ENCODE measurements around the gene DENND1A.
A peak's percentile ranks its signal among the peaks of the same experiment; 100 is the strongest.

DENND1A gene

GRCh38 chr9:123727332-123727731, 202.6 kb downstream of the DENND1A start:
- peak; percentile 41 for DNase-seq (ENCODE audit: low read depth)
- TF ChIP-seq CTCF (conservative IDR thresholded peaks at IDR 0.05; ENCODE audit: control insufficient read depth, insufficient read depth, low read depth, low read length): no peak
- no peak overlapping the region for H3K4me3 ChIP-seq (ENCODE audit: control insufficient read depth, low read depth, low read length)

DNA sequence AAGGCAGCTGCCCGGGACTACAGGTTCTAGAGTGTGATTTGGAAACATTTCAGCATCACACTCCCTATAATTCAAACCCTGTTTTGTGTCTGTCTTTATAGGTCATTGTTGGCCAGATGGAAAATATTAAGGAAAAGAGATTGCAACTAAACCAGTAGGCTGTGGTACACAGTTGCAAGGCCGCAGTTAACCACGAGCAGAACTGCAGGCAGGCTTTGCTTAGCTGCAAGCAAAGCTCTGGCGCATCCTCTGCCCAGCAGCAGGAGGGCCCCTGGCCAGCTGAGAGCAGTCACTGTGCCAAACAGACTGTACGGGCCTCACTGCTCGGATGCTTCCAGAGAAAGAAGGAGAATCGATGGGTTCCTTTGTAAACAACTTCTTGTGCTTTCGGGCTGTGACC, 204.5 kb downstream of the DENND1A start:
- DNase-seq (ENCODE audit: low read depth): peak; percentile 54
- no peak overlapping the region for H3K4me3 ChIP-seq (ENCODE audit: control insufficient read depth, low read depth, low read length)
- no peak for TF ChIP-seq CTCF (conservative IDR thresholded peaks at IDR 0.05; ENCODE audit: control insufficient read depth, insufficient read depth, low read depth, low read length)

DNA sequence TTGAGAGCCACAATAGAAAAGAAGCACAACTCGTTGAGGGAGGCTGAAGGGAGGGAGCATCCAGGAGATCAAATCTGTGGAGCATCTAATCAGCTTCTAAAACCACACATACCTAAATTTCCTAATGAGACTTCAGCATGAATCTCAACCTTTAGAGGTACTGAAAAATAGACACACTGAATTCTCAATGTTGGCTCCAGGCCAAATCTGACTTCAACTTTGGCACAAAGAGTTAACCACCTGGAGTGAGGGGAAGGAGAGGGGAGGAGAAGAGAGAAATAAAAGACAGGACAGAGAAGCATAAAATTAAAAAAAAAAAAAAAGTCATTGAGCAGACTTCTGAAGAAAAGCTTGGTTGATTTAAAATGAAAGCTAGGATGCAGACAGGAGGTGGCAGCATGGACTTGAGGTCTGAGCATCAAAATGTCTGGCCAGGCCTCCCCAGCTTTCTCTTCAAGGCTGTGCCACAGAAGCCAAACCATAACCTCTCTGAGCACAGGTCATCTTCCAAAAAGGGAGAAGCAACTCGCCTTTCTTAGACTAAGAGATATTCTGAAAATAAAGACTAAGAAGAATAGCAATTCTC, 205.6 kb downstream of the DENND1A start:
- TF ChIP-seq CTCF (conservative IDR thresholded peaks at IDR 0.05; ENCODE audit: control insufficient read depth, insufficient read depth, low read depth, low read length): peak; percentile 32
- H3K4me3 ChIP-seq (ENCODE audit: control insufficient read depth, low read depth, low read length): no peak overlapping the region
- peak; percentile 62 for DNase-seq (ENCODE audit: low read depth)

- H3K4me3 ChIP-seq (ENCODE audit: control insufficient read depth, low read depth, low read length): no peak overlapping the region
- DNase-seq (ENCODE audit: low read depth): no peak
- TF ChIP-seq CTCF (conservative IDR thresholded peaks at IDR 0.05; ENCODE audit: control insufficient read depth, insufficient read depth, low read depth, low read length): no peak
Measured at GRCh38 chr9:123723135-123723875, 206.6 kb downstream of the DENND1A start.

DNA sequence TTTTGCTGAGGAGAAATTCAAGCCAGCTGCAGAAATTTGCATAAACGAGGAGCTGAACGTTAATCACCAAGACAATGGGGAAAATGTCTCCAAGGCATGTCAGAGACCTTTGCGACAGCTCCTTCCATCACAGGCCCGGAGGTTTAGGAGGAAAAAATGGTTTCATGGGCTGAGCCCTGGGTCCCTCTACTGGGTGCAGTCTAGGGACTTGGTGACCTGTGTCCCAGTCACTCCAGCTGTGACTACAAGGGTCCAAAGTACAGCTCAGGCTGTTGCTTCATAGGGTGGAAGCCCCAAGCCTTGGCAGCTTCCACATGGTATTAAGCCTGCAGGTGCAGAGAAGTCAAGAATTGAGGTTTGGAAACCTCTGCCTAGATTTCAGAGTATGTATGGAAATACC, 207.5 kb downstream of the DENND1A start:
- TF ChIP-seq CTCF (conservative IDR thresholded peaks at IDR 0.05; ENCODE audit: control insufficient read depth, insufficient read depth, low read depth, low read length): no peak
- DNase-seq (ENCODE audit: low read depth): no peak

GRCh38 chr9:123718188-123718587, 211.7 kb downstream of the DENND1A start:
- DNase-seq (ENCODE audit: low read depth): no peak
- no peak overlapping the region for H3K4me3 ChIP-seq (ENCODE audit: control insufficient read depth, low read depth, low read length)
- TF ChIP-seq CTCF (conservative IDR thresholded peaks at IDR 0.05; ENCODE audit: control insufficient read depth, insufficient read depth, low read depth, low read length): no peak

More for the DNA sequence above, 207.5 kb downstream of the DENND1A start:
- no peak overlapping the region for H3K4me3 ChIP-seq (ENCODE audit: control insufficient read depth, low read depth, low read length)
